NCI-H1436 (cell line): Measurements from ENCODE around the gene KLF15.

Source experiments
- DNase-seq: peaks from one replicate; lab custom pipeline; 2025; lab: John Stamatoyannopoulos, UW

Gene KLF15

GRCh38 chr3:126306397-126306796 lies 50.8 kb downstream of the KLF15 start:
- no peak for DNase-seq

- DNase-seq, result no peak
These were observed 51.8 kb downstream of the KLF15 start for GRCh38 chr3:126305427-126305826.

- no peak for DNase-seq
These were observed 52.5 kb downstream of the KLF15 start for GRCh38 chr3:126304704-126305103.

GRCh38 chr3:126304291-126304690 lies 52.9 kb downstream of the KLF15 start:
- DNase-seq, result no peak

GRCh38 chr3:126303272-126303671 lies 53.9 kb downstream of the KLF15 start:
- DNase-seq, result no peak

- no peak for DNase-seq
These were observed 56.3 kb downstream of the KLF15 start for GRCh38 chr3:126300761-126301481.

GRCh38 chr3:126300001-126300760 lies 57.0 kb downstream of the KLF15 start:
- no peak for DNase-seq

GRCh38 chr3:126295407-126295939 lies 61.7 kb downstream of the KLF15 start:
- DNase-seq, result no peak

GRCh38 chr3:126294211-126294808 lies 62.9 kb downstream of the KLF15 start:
- DNase-seq, result no peak

GRCh38 chr3:126293370-126294082 lies 63.7 kb downstream of the KLF15 start:
- DNase-seq, result no peak
